GM21381 (cell line): ENCODE measurements around the gene PPP1CA.

Source experiments
- ATAC-seq: cut with Tn5 transposase; IDR thresholded peaks from one replicate; pipeline ENCODE4 v1.9.1; 2021; ENCODE audit warnings: mild to moderate bottlenecking, moderate library complexity; ENCODE audit not compliant: unreplicated experiment

PPP1CA gene

GRCh38 chr11:67370351-67371076 is 31.1 kb downstream of the PPP1CA start:
- ATAC-seq: no peak

- no peak for ATAC-seq
These were observed 31.8 kb downstream of the PPP1CA start for GRCh38 chr11:67369801-67370284.

GRCh38 chr11:67369275-67369674 is 32.4 kb downstream of the PPP1CA start:
- no peak for ATAC-seq

- no peak for ATAC-seq
These were observed 33.0 kb downstream of the PPP1CA start for GRCh38 chr11:67368621-67369020.

GRCh38 chr11:67367761-67368227 is 33.9 kb downstream of the PPP1CA start:
- ATAC-seq: no peak

- no peak for ATAC-seq
These were observed 34.5 kb downstream of the PPP1CA start for GRCh38 chr11:67366961-67367760.

GRCh38 chr11:67366546-67366945 is 35.1 kb downstream of the PPP1CA start:
- no peak for ATAC-seq

- no peak for ATAC-seq
These were observed 35.8 kb downstream of the PPP1CA start for GRCh38 chr11:67365736-67366444.

- no peak for ATAC-seq
These were observed 36.6 kb downstream of the PPP1CA start for GRCh38 chr11:67364783-67365722.

- no peak for ATAC-seq
These were observed 37.5 kb downstream of the PPP1CA start for GRCh38 chr11:67364169-67364568.

- ATAC-seq: no peak
These were observed 43.6 kb downstream of the PPP1CA start for GRCh38 chr11:67357831-67358670.

- ATAC-seq: no peak
These were observed 44.6 kb downstream of the PPP1CA start for GRCh38 chr11:67356864-67357561.

- no peak for ATAC-seq
These were observed 45.2 kb downstream of the PPP1CA start for GRCh38 chr11:67356387-67356863.

- ATAC-seq: no peak
These were observed 45.8 kb downstream of the PPP1CA start for GRCh38 chr11:67355794-67356386.

GRCh38 chr11:67355023-67355793 is 46.5 kb downstream of the PPP1CA start:
- no peak for ATAC-seq

GRCh38 chr11:67354075-67355022 is 47.3 kb downstream of the PPP1CA start:
- ATAC-seq: no peak
